Measurements from ENCODE around the gene PDE6A. TPM values are rescaled to one million over a fixed set of nuclear protein-coding genes. Genes with fewer than 3 reads are reported as not detected.

The PDE6A gene
- total RNA-seq, 2 experiments from 2014 or later = not detected

DNA sequence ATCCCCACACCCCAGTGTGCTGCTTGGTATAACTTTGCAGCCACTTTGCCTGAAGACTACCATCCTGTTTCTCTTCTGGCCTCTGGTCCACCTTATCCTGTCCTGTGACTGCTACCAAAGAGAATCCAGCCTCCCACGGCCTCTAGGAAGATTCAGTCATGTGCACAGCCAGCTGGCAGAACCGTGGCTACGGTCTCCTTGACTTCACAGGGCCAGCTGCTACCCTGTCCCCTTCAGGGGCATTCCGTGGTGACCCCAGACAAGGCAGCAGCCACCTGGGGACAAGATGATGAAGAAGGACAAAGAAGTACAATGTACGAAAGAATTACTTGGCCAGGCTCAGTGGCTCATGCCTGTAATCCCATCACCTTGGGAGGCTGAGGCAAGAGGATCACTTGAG, 98.6 kb downstream of the PDE6A start:
- Histone ChIP-seq H3K27ac (ENCODE audit: low read depth in 1 of 2, low read length in 2 of 2) (no peak overlapping the region), H3K4me3 (ENCODE audit: low read length) (no peak overlapping the region), H3K9me3 (ENCODE audit: control insufficient read depth in 1 of 2, insufficient read depth in 1 of 2, low read length in 2 of 2) (no peaks in the 10 kb centered on the region), H3K27me3 (ENCODE audit: control insufficient read depth in 1 of 2, insufficient read depth in 2 of 2, low read length in 2 of 2) (no peaks in the 10 kb centered on the region), H3K4me1 (ENCODE audit: insufficient read depth, low read length) (no peaks in the 10 kb centered on the region), H3K36me3 (ENCODE audit: insufficient read depth, low read length) (peaks cover 10% of the 10 kb centered on the region)
- DNase-seq = no peak
- H3K36me3 Mint-ChIP-seq (ENCODE audit: low read depth) = peaks cover 50% of the 10 kb centered on the region
- no peak overlapping the region for H3K27ac Mint-ChIP-seq
- H3K27me3 Mint-ChIP-seq = no peaks in the 10 kb centered on the region
- no peaks in the 10 kb centered on the region for H3K9me3 Mint-ChIP-seq
- POLR2A ChIA-PET = interaction anchor here (0.7 kb wide), 1 partner anchor 800 kb away, joined by 3 read pairs; no protein-coding TSS in a partner anchor
- ATAC-seq (ENCODE audit: poor library complexity) = no peak
- TF ChIP-seq, protein P1, sequence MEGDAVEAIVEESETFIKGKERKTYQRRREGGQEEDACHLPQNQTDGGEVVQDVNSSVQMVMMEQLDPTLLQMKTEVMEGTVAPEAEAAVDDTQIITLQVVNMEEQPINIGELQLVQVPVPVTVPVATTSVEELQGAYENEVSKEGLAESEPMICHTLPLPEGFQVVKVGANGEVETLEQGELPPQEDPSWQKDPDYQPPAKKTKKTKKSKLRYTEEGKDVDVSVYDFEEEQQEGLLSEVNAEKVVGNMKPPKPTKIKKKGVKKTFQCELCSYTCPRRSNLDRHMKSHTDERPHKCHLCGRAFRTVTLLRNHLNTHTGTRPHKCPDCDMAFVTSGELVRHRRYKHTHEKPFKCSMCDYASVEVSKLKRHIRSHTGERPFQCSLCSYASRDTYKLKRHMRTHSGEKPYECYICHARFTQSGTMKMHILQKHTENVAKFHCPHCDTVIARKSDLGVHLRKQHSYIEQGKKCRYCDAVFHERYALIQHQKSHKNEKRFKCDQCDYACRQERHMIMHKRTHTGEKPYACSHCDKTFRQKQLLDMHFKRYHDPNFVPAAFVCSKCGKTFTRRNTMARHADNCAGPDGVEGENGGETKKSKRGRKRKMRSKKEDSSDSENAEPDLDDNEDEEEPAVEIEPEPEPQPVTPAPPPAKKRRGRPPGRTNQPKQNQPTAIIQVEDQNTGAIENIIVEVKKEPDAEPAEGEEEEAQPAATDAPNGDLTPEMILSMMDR (IDR thresholded peaks at IDR 0.05) = no peak
- intact Hi-C loops (cut with DNase I, micrococcal nuclease) = no loop called here
- H3K4me1 Mint-ChIP-seq (ENCODE audit: low read depth) = no peaks in the 10 kb centered on the region
- no peak overlapping the region for H3K4me3 Mint-ChIP-seq
- CTCF ChIA-PET = no interaction called here

DNA sequence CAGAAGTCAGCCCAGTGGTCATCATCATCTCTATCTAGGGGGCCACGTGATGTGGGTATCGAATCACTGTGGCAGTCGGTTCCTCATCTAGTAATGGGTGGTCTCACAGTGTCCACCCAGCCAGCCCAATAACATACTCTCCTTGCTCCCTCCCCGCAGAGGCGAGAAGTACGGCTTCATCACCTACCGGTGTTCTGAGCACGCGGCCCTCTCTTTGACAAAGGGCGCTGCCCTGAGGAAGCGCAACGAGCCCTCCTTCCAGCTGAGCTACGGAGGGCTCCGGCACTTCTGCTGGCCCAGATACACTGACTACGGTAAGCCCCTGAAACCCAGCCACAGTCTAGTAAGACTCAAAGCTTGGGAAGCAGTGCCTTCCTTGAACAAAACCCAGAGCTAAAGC, 99.0 kb downstream of the PDE6A start:
- no peak for DNase-seq
- H3K4me1 ChIP-seq (ENCODE audit: insufficient read depth, low read length) = no peaks in the 10 kb centered on the region
- H3K9me3 Mint-ChIP-seq = no peaks in the 10 kb centered on the region
- no peaks in the 10 kb centered on the region for H3K9me3 ChIP-seq (ENCODE audit: control insufficient read depth in 1 of 2, insufficient read depth in 1 of 2, low read length in 2 of 2)
- H3K27me3 ChIP-seq (ENCODE audit: control insufficient read depth in 1 of 2, insufficient read depth in 2 of 2, low read length in 2 of 2) = no peaks in the 10 kb centered on the region
- peaks cover 10% of the 10 kb centered on the region for H3K36me3 ChIP-seq (ENCODE audit: insufficient read depth, low read length)
- no peak for ATAC-seq (ENCODE audit: poor library complexity)
- no peaks in the 10 kb centered on the region for H3K27me3 Mint-ChIP-seq
- no peaks in the 10 kb centered on the region for H3K4me1 Mint-ChIP-seq (ENCODE audit: low read depth)
- peaks cover 50% of the 10 kb centered on the region for H3K36me3 Mint-ChIP-seq (ENCODE audit: low read depth)
- ChIA-PET CTCF (no interaction called here), POLR2A (no interaction called here)
- no peak overlapping the region for H3K27ac ChIP-seq (ENCODE audit: low read depth in 1 of 2, low read length in 2 of 2)
- H3K27ac Mint-ChIP-seq = no peak overlapping the region
- TF ChIP-seq, protein P1 (IDR thresholded peaks at IDR 0.05) = no peak
- no peak overlapping the region for H3K4me3 ChIP-seq (ENCODE audit: low read length)
- no peak overlapping the region for H3K4me3 Mint-ChIP-seq
- intact Hi-C loops (cut with DNase I, micrococcal nuclease) = no loop called here

DNA sequence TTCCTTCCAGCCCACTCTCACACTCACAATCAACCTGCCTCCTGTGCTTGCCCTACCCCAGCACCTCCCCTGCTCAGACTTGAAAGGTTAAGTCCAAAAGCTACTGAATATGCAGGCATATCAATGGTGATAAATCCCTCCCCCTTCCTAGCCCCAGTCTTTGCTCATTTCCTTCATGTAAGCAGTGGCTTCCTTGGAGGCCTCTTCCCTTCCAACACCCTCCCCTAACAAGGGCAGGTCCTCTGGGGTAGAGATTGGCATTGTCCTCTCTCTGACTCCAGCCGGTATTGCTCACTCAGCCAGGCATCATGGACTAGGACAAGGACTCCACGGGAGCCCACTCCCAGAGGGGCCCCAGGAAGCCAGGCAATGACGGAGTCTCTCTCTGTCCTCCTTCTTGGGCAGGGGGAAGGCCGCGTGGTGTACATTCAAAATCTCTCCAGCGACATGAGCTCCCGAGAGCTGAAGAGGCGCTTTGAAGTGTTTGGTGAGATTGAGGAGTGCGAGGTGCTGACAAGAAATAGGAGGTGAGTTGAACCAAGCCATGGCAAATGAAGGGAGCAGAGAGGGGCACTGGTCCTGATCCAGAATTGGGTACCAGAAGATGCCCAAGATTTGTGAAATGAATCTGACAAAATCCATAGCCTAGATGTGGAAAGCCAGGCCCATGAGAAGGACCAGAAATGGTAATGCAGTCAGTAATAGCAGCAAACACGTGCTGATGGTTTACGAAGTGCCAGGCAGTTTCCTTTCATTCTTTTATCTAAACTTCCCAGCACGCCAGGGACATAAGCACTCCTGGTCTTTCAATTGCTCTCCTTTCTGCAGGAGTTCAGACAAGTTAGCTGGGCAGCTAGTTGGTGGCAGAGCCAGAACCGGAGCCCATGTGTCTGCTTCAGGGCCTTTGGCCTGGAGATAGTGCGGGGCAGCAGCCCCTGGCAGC, 102.5 kb downstream of the PDE6A start:
- no peak overlapping the region for H3K27ac ChIP-seq (ENCODE audit: low read depth in 1 of 2, low read length in 2 of 2)
- Mint-ChIP-seq H3K4me3 (no peak overlapping the region), H3K9me3 (no peaks in the 10 kb centered on the region), H3K27me3 (no peaks in the 10 kb centered on the region), H3K4me1 (ENCODE audit: low read depth) (no peaks in the 10 kb centered on the region), H3K36me3 (ENCODE audit: low read depth) (peaks cover 32% of the 10 kb centered on the region), H3K27ac (no peak overlapping the region)
- ChIA-PET CTCF (no interaction called here), POLR2A (no interaction called here)
- TF ChIP-seq, protein P1 (IDR thresholded peaks at IDR 0.05) = no peak
- H3K4me1 ChIP-seq (ENCODE audit: insufficient read depth, low read length) = no peaks in the 10 kb centered on the region
- H3K4me3 ChIP-seq (ENCODE audit: low read length) = no peak overlapping the region
- H3K36me3 ChIP-seq (ENCODE audit: insufficient read depth, low read length) = peaks cover 8% of the 10 kb centered on the region
- intact Hi-C loops (cut with DNase I, micrococcal nuclease) = no loop called here
- no peak for DNase-seq
- ATAC-seq (ENCODE audit: poor library complexity) = no peak
- no peaks in the 10 kb centered on the region for H3K9me3 ChIP-seq (ENCODE audit: control insufficient read depth in 1 of 2, insufficient read depth in 1 of 2, low read length in 2 of 2)
- no peaks in the 10 kb centered on the region for H3K27me3 ChIP-seq (ENCODE audit: control insufficient read depth in 1 of 2, insufficient read depth in 2 of 2, low read length in 2 of 2)

Measured in CD4-positive, alpha-beta T cell (primary cell).